NCI-H2107 treated with DMSO at 0.1 percent for 48 hours (cell line): Measurements from ENCODE around the gene RIN3.

Experiments used
- DNase-seq: peaks from one replicate; lab custom pipeline; 2025; ENCODE audit not compliant: unreplicated experiment; lab: John Stamatoyannopoulos, UW

The RIN3 gene

DNA sequence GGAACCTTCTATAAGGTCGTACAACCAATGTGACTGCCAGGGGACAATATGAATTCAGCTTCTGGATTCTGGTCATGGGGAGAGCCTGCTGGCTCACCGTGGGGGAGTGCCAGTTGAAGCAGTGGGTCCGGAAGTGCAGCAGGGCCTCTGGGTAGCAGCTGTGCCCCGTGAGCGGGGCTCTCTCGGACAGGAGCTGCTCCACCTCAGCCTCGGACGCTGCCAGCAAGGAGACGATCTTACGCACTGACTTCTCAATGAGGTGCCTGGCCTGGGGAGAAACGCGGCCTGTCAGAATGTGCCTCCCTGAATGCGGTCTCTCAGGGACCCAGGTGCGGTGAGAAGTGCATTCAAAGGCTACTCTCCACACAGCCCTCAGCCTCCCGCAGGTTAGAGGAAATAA is 192.8 kb downstream of the RIN3 start:
- DNase-seq: no peak

DNA sequence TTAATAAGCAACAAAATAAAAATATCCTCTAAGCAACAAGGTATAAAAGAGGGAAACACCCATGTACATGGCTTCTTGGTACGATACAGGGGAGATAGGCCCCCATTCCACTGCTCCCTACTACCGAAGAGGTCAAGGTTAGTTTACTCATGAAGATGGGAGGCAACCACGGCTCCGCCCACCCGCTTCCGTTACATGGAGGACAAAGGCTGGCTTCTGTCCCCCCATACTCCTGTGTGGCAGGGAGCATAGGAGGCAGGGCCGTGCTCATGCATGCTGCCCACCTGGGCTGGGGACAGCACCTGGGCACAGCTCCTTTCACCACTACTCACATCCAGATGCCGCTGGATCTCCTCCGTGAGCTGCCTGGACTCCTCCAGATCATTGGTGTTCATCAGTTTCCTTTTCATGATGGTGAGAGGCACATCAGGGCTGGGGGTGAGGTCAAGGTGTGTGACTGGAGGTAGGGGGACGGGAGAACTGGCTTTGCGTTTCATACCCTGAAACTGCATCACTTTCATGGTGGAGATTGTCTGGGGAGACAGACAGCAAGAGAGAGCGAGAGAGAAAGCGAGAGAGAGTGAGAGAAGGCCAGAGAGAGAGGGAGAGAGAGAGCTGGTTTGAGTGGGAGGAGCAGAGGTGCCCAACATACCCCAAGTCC is 195.9 kb downstream of the RIN3 start:
- no peak for DNase-seq

DNA sequence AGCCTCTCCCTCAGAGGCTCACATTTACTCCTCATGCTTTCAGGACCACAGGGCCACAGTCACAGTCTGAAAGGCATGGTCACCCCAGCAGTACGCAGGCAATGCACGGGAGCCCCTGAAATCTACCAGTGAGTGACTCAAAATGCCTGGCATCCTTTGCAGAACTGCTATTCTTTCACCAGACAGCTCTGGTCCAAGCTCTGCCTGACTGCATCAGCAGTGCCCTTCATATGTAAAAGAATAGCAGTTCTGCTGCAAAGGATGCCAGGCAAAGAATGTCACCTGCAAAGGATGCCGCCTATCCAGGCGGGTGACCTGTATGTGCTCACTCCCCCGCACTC is 196.4 kb downstream of the RIN3 start:
- DNase-seq: no peak

DNA sequence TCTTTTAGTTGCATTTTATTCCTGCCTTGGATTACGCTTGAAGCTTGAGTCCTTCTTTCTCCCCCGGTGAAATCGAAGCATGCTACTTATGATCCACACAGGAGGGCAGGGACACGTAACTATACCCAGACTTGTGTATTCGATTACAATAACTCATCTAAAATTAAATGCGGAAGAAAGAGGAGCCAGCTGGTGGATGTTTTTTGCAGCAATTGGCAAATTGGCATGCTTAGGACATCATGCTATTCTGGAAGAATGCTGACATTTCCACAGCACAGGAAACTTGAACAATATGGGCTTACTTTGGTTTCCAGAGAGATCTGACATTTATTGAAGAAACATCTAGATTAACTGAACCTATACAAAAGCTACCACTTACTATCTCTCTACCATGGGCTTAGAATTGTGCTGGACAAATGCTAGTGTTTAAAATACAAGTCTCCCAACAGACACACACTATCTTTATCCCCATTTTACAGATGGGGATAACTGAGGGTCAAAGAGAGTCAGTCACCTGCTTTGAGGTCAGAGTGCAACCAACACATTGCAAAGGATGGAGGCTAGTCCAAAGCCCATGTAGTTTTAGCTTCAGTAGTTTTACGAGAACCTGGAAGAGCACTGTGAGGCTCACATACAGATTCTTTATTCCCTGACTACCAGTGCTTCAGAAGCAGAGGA is 198.5 kb downstream of the RIN3 start:
- no peak for DNase-seq

DNA sequence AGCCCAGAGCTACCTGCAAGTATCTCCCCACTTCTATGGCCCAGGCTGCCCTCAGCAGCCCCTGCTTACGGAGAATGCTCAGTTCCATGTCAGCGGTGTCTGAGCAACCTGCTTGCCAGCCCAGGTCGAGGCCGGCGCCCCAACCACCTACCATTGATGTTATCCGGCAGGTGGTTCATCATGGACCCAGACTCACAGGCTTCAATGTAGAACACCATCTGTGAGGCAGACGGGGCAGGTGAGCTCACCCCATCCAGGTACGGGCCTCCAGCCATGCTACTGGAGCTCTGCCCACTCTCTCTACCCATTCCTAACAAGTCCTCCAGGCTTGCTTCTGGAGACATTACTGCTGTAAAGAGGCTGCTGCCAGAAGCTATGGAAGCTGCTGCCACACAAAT is 199.1 kb downstream of the RIN3 start:
- DNase-seq: no peak

DNA sequence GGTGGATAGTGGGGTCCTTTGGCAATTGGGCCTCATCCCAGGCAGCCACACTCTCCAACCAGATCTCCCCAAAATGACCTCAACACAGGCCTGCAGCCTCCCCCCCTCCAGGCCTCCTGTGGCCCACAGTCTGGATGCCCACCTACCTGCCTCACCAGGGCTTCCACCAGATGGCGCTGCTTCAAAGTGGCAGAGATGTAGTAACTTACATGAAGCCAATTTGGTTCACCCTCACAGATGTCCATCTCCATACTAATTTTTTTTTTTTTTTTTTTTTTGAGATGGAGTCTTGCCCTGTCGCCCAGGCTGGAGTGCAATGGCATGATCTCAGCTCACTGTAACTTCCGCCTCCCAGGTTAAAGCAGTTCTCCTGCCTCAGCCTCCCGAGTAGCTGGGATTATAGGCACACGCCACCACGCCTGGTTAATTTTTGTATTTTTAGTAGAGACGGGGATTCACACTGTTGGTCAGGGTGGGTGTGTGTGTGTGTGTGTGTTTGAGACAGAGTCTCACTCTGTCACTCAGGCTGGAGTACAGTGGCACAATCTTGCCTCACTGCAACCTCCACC is 201.2 kb downstream of the RIN3 start:
- DNase-seq: peak; percentile 46

DNA sequence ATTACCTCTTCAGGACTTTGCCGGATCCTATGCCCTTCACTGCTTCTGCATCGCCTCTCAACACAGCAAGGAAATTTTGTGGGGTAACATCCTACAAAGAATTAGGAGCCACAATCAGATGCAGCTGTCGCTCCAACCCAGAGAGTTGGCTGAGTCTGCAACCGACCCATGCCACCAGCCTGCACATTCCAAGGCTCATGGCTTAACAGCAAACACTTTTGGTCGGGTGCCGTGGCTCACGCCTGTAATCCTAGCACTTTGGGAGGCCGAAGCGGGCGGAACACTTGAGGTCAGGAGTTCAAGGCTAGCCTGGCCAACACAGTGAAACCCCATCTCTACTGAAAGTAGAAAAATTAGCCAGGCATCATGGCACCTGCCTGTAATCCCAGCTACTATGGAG is 202.6 kb downstream of the RIN3 start:
- DNase-seq: no peak

DNA sequence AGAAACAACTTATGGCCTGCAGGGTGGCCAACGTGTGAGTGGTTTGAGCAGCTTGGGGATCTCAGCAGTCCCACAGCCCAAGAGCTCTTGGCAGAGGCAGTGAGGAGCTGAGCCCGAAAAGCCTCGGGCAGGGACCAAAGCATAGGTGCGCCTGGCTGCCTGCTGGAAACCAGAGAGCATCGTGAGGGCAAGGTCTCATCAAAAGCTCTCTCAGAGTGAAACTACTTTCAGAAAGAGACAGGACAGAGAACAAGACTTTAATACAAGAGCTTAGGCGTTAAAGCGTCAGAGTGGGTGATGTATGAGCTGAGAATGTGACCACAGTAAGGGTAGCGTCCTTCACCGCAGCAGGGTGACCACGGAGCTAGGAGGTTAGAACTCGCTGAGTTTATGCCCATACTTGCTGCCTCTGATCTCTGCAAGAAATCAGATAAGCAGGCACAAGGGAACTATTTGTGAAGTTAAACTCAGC is 204.0 kb downstream of the RIN3 start:
- DNase-seq: no peak

DNA sequence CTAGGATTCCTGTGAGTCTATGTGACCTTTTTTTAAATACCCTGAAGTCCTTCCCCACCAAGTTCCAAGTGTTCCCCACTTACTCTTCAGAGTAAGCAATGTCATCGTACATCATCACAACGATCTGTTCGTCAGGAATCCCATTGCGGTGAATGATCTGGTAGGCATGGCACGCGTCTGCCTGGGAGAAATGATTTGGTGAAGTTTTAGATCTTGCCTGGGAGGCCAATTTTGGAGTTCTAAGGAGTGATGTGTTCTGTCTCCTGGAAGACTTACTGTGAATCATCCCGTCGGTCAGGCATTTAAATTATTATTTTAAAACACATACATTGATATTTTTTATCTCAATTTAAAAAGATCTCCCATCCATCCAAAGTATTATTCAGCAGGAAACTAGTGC is 205.1 kb downstream of the RIN3 start:
- DNase-seq: no peak

DNA sequence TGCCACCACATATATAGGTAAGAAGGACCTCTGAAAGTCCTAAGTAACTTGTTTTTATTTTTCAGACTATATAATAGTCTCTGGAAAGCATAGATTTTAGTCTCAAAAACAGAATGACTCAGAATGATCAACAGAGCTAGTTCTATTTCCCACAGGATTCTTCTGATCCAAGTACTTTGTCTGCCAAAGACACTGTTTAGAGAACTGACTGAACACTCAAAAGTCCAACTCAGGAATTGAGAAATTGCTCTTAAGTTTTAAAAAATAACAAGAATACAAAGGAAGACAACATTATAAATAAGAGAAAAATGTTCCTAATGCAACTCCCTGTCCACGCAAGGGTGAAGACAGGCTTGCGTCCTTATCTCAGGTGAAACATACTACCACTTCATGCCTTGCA is 205.8 kb downstream of the RIN3 start:
- DNase-seq: no peak

DNA sequence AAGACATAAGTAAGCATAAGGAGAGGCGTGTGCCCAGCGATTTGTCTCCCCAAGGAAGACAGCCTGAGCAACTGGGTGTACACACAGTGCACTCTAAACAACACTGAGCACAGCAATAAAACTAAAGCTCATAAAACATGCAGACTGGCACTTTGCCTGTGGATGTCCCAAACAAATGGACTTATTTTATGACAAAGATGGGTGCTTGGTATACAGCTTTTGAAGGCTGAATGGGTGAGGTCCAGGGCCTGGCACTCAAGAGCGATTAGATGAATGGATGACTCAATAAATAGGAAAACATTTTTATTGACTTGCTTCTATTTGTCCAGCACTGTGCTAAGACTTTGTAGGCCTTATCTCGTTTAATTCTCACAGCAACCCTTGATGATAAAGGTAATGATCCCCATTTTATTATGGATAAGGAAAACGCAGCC is 206.3 kb downstream of the RIN3 start:
- no peak for DNase-seq

DNA sequence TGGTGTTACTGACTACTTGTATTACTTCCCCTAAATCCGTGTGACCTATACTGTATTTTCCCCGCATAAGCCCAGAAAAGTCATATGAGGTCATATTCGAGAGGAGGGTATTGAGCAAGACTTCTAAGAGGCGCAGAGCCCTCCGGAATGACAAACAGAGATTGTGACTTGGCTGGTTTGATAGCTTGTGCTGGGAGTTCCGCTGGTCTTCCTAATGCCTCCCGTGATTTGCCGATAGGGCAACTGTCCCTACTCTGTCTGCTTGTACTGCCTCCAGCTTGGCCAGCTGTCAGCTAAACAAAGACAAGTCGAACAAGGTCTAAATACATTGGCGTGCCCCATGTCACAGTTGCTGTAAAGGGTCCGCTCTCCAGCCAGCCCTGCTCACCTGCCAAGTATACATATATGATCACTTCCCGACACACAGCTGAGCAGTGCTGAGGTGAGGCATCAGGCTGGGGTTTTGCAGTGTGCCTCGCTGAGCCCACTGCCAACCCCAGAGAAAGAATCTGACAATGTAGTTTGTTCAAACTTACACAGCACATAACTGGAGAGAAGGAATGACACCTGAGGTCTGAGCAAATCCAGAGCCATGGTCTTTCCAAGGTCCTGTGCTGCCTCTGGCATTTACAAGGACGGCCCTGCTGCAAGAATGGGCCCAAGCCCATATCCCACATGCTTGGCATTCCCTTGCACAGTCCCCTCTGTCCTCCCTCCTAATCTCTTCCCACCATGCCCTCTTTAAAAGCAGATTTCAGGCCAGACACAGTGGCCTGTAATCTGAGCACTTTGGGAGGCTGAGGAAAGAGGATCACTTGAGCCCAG is 211.1 kb downstream of the RIN3 start:
- no peak for DNase-seq

DNA sequence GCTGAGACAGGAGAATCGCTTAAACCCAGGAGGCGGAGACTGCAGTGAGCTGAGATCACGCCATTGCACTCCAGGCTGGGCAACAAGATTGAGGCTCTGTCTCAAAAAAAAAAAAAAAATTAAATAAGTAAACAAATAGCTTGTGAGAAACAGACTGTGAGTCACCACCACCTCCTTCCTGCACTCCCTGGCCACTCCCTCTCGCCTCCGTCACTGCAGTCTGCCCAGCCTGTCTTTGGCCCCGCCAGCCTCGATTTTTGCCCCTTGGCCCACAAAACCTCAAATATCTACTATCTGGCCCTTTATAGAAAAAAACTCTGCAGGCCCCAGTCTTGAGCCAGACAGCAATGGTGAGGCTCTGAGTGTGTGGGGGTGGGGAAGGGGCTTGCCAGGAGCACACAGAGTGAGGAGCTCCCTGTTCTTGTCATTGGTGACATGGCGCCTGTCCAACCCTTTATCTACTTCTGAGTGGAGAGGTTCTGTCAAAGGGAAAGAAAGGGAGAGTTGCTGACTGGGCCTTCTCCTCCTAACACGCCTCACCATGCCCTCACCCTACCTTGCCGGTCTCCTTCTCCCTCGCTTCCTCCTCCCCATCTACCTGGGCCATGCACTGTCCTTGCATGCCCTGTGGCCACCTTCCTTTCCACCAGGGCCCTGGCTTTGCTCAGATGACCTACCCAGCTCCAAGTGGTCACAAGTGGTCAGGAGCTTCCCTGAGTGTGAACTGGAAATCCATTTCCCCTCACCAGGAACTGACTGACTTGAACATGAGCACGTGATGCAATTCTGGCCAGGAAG is 212.8 kb downstream of the RIN3 start:
- no peak for DNase-seq

DNA sequence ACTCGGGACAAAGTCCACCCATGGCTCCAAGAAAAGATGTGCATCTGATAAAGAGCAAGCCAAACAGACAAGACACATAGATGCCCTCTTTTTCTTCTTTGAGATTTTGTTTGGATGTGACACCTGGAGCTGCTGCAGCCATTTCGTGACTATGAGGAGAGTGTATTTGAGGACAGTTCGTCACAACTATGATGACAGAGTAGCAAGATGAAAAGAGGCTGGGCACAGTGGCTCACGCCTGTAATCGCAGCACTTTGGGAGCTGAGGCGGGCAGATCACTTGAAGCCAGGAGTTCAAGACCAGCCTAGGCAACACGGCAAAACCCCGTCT is 213.3 kb downstream of the RIN3 start:
- DNase-seq: no peak

DNA sequence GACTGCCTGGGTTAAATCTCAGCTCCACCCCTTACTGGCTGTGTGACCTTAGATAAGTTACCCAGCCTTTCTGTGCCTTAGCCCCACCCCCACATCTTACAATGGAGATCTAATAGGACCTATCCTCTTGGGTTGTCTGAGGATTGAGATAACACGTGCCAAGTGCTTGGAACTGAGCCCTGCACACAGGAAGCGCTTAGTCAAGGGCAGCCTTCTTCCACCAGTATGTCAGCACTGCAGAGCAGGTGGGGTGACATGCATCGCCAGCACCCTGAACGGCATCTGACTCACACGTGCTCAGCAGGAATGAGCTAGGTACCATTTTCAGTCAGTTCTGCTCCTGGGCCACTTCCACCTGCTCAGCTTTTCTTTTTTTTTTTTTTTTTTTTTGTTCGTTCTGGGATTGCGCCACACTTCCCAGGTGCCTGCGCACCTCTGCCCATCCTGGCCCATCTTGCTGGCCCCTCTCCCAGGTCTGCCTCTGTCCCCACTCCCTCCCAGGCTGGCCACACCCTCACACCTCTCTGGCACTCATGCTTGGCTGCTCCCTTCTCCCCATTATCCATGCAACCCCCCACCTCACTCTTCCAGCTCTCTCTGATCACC is 215.3 kb downstream of the RIN3 start:
- peak; percentile 77 for DNase-seq

DNA sequence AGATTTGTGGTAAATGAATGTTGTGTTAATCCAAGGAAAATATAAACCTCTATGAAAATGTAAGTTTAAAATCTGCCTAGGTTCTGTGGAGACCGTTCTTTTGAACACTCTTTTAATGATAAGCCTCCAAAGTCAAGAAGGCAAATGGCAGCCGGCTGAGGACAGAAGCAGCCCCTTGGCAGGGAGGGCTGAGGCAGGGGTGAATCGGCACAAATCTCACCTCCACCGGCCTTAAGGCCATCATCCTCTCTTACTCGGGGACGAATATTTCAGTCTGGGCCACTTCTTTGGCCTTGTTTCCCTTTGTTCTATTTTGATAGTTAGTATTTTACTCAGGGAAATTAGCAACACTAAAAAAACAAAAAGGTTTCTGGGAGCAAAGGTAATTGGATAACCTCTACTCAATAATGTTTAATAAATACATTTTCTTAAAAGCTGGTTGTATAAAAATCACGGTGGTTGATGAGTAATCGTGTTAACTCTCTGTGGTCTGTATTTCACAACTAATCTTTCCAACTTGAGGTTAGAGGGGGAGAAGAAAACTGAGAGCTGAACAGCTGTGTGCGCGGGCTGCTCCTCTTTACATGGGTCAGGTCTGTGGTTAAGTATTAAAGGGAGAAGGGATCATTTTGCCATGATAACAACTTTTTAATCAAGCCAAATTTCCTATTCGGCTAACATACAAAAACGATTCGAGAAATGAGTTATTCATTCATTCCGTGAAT is 216.2 kb downstream of the RIN3 start:
- DNase-seq: peak; percentile 36

DNA sequence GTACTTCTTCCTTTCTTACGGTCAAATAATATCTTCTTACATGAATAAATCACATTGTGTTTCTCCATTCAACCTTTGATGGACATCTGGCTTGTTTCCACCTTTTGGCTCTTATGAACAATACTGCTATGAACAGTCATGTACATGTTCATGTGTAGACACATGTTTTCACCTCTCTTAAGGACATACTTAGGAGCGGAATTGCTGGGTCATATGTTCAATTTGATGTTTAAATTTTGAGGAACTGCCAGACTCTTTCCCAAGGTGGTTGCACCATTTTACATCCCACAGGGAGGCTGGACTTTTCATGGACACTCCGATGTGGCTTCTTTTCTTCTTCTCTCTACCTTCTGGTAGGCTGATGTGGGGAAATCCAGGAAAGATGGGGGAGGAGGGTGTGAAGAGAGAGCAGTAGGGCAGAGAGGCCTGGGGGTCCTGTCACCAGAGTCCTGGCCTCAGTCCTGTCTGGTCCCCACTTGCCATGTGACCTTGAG is 218.1 kb downstream of the RIN3 start:
- DNase-seq: no peak

DNA sequence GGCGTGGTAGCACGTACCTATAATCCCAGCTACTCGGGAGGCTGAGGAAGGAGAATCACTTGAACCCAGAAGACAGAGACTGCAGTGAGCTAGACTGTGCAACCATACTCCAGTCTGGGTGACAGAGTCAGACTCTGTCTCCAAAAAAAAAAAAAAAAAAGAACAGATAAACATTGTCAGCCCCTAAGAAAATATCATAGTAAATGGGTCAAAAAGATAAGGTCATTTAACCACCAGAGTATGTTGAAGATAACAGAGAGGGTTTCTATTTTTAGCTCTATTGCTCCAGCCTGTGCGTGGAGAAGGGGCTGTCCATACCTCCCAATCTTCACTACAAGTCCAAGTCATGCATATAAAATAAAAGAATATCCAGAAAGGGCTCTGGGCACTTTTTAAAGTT is 219.4 kb downstream of the RIN3 start:
- DNase-seq: no peak

DNA sequence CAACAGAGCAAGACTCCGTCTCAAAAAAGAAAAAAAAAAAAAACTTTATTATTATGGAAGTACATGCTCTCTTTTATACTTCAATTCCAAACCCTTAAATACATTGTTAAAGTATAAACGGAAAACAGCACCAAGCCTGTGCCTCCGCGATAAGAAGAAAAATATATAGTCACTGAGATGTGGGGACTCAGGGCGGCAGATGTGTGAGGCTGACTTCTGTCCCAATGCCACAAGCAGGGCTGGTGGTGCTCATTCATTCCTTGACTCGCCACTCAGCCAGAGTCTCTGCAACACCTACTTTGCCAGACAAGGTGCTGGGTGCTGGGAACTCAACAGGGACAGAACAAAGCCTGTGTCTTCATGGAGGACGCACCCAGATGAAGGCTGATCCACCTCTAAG is 221.0 kb downstream of the RIN3 start:
- DNase-seq: no peak

DNA sequence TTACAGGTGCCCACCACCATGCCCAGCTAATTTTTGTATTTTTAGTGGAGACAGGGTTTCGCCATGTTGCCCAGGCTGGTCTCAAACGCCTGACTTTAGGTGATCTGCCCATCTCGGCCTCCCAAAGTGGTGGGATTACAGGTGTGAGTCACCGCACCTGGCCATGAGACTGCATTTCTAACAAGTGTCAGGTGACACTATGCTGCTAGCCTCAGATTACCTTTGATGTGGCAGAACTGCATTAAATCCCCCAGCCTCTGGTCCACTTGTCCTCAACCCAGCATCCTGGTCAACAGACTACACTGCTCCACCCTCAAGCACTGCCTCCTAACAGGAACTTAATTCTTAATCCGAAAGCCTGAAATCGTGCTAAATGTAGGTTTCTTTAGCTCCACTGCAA is 221.8 kb downstream of the RIN3 start:
- no peak for DNase-seq
